Esophagus (tissue), 2 donors: ENCODE data around the gene ELMO3. TPM values are rescaled to one million over a fixed set of nuclear protein-coding genes. Genes with fewer than 3 reads are reported as not detected.
A peak's percentile ranks its signal among the peaks of the same experiment; 100 is the strongest.

Experiments
- H3K27ac ChIP-seq, 2 donors: one replicate each; pipeline ENCODE4 v1.5.1; 2013; ENCODE audit warnings: low read depth in 2 of 2, mild to moderate bottlenecking in 2 of 2, inconsistent platforms in 1 of 2, low read length in 1 of 2, moderate library complexity in 1 of 2
- H3K27me3 ChIP-seq, 2 donors: one replicate each; pipeline ENCODE4 v1.6.1; 2013; ENCODE audit warnings: low read length in 2 of 2, control low read depth in 1 of 2, mild to moderate bottlenecking in 1 of 2; ENCODE audit not compliant: insufficient read depth in 2 of 2, control insufficient read depth in 1 of 2
- H3K36me3 ChIP-seq, 2 donors: one replicate each; pipeline ENCODE4 v1.6.1; 2013; ENCODE audit warnings: low read length in 1 of 2; ENCODE audit not compliant: control insufficient read depth in 2 of 2, insufficient read depth in 2 of 2
- H3K4me1 ChIP-seq, 2 donors: one replicate each; pipeline ENCODE4 v1.6.1; 2013; ENCODE audit warnings: low read length in 1 of 2; ENCODE audit not compliant: control insufficient read depth in 2 of 2, insufficient read depth in 2 of 2
- H3K4me3 ChIP-seq, 2 donors: one replicate each; pipeline ENCODE4 v1.5.1; 2013; ENCODE audit warnings: low read length in 2 of 2, mild to moderate bottlenecking in 2 of 2, low read depth in 1 of 2, moderate library complexity in 1 of 2
- H3K9me3 ChIP-seq, 2 donors: one replicate each; pipeline ENCODE4 v1.6.1; 2013; ENCODE audit warnings: mild to moderate bottlenecking in 2 of 2, low read depth in 1 of 2, low read length in 1 of 2, moderate library complexity in 1 of 2; ENCODE audit not compliant: control insufficient read depth in 2 of 2, insufficient read depth in 1 of 2
- WGBS, 2 donors: extraction: QIAGEN DNeasy Blood & Tissue Kit; methylation state at CpG; one replicate each; pipeline ENCODE4 v1.1.7; 2013; 5-methylcytosine and 5-hydroxymethylcytosine counted together
- polyA plus RNA-seq, 2 donors: library from polyadenylated mRNA; stranded (reverse); fragments of 200-250 nt; gene quantifications; one replicate each; pipeline ENCODE4 v1.2.3, GENCODE V29; 2013
- donor health status: healthy with polysubstance abuse.
- donor health status: Bipolar disorder and iron deficiency.

The ELMO3 gene
- polyA plus RNA-seq, 2 donors, result 21.5 to 23.7 TPM

- Histone ChIP-seq H3K9me3 (no peaks in the 10 kb centered on the region), H3K4me1 (peaks cover 9 to 35% of the 10 kb centered on the region in 2 donors), H3K27ac (peak overlapping the region; percentile 31 to 74), H3K4me3 (no peak overlapping the region), H3K27me3 (peaks cover 0 to 8% of the 10 kb centered on the region in 2 donors), H3K36me3 (no peaks in the 10 kb centered on the region)
- 70 to 71% methylated on average over 4 of the region's 4 CpGs for WGBS, 2 donors
Observed at GRCh38 chr16:67245186-67245585, 46.3 kb downstream of the ELMO3 start.

- Histone ChIP-seq H3K4me3 (peak overlapping the region; percentile 51 to 70), H3K4me1 (peaks cover 9 to 32% of the 10 kb centered on the region in 2 donors), H3K27ac (peak overlapping the region; percentile 84), H3K36me3 (no peaks in the 10 kb centered on the region), H3K27me3 (peaks cover 0 to 8% of the 10 kb centered on the region in 2 donors), H3K9me3 (no peaks in the 10 kb centered on the region)
- 16 to 18% methylated on average over 8 of the region's 8 CpGs for WGBS, 2 donors
Observed at GRCh38 chr16:67245674-67246080, 46.7 kb downstream of the ELMO3 start.

GRCh38 chr16:67246081-67246755, 47.3 kb downstream of the ELMO3 start:
- Histone ChIP-seq H3K4me1 (peaks cover 9 to 28% of the 10 kb centered on the region in 2 donors), H3K9me3 (no peaks in the 10 kb centered on the region), H3K4me3 (peak overlapping the region; percentile 51 to 70), H3K27me3 (peaks cover 0 to 8% of the 10 kb centered on the region in 2 donors), H3K27ac (peak overlapping the region; percentile 84), H3K36me3 (no peaks in the 10 kb centered on the region)
- WGBS, 2 donors, result 1% methylated on average over 47 to 48 of the region's 48 CpGs

GRCh38 chr16:67246756-67247191, 47.8 kb downstream of the ELMO3 start:
- WGBS, 2 donors, result 0% methylated on average over 26 of the region's 26 CpGs
- peaks cover 0 to 8% of the 10 kb centered on the region in 2 donors for H3K27me3 ChIP-seq
- peaks cover 9 to 28% of the 10 kb centered on the region in 2 donors for H3K4me1 ChIP-seq

GRCh38 chr16:67247192-67248072, 48.5 kb downstream of the ELMO3 start, which contains the start of gene FHOD1:
TSS of gene FHOD1 (minus strand) at chr16:67247481. CDS start at chr16:67247410, 71 bp downstream.
- Histone ChIP-seq H3K27me3 (peaks cover 0 to 8% of the 10 kb centered on the region in 2 donors), H3K4me1 (peaks cover 9 to 28% of the 10 kb centered on the region in 2 donors)
- 0% methylated on average over 60 of the region's 60 CpGs for WGBS, 2 donors

More at GRCh38 chr16:67246756-67247191, 47.8 kb downstream of the ELMO3 start:
- peak overlapping the region; percentile 51 to 70 for H3K4me3 ChIP-seq
- no peaks in the 10 kb centered on the region for H3K9me3 ChIP-seq
- peak overlapping the region; percentile 84 for H3K27ac ChIP-seq
- no peaks in the 10 kb centered on the region for H3K36me3 ChIP-seq

GRCh38 chr16:67248073-67248400, 49.1 kb downstream of the ELMO3 start:
- H3K27ac ChIP-seq, result no peak overlapping the region
- peak overlapping the region; percentile 24 to 27 for H3K4me3 ChIP-seq
- H3K9me3 ChIP-seq, result no peaks in the 10 kb centered on the region
- 5 to 6% methylated on average over 7 of the region's 7 CpGs for WGBS, 2 donors
- no peaks in the 10 kb centered on the region for H3K36me3 ChIP-seq
- H3K27me3 ChIP-seq, result peaks cover 0 to 8% of the 10 kb centered on the region in 2 donors
- H3K4me1 ChIP-seq, result peaks cover 9 to 28% of the 10 kb centered on the region in 2 donors

More at GRCh38 chr16:67247192-67248072, 48.5 kb downstream of the ELMO3 start, which contains the start of gene FHOD1:
- Histone ChIP-seq H3K27ac (peak within 1 kb of the TSS; percentile 84), H3K36me3 (no peaks in the 10 kb centered on the region), H3K4me3 (peak within 1 kb of the TSS; percentile 51 to 70), H3K9me3 (no peaks in the 10 kb centered on the region)

- Histone ChIP-seq H3K27ac (no peak within 1 kb of the TSS), H3K36me3 (no peaks in the 10 kb centered on the region), H3K9me3 (no peaks in the 10 kb centered on the region), H3K27me3 (peaks cover 0 to 8% of the 10 kb centered on the region in 2 donors), H3K4me3 (peak within 1 kb of the TSS; percentile 24 to 27), H3K4me1 (peaks cover 9 to 28% of the 10 kb centered on the region in 2 donors)
- WGBS, 2 donors, result 0 to 1% methylated on average over 62 to 75 of the region's 75 CpGs
Observed at GRCh38 chr16:67248401-67249177, 49.7 kb downstream of the ELMO3 start, which contains the start of gene SLC9A5. TSS of gene SLC9A5 (plus strand) at chr16:67248979. CDS start at chr16:67249015, 36 bp downstream.

GRCh38 chr16:67249178-67250044, 50.5 kb downstream of the ELMO3 start:
- no peaks in the 10 kb centered on the region for H3K9me3 ChIP-seq
- H3K27ac ChIP-seq, result no peak overlapping the region
- peaks cover 9 to 28% of the 10 kb centered on the region in 2 donors for H3K4me1 ChIP-seq
- H3K27me3 ChIP-seq, result peaks cover 0 to 8% of the 10 kb centered on the region in 2 donors
- 21 to 23% methylated on average over 22 of the region's 22 CpGs for WGBS, 2 donors
- peak overlapping the region; percentile 24 to 27 for H3K4me3 ChIP-seq
- H3K36me3 ChIP-seq, result no peaks in the 10 kb centered on the region
